HEK293 (cell line): ENCODE measurements around the gene IZUMO2.

ENCODE experiments used
- AEBP2 ChIP-seq: fragments of 450-650 bp; formaldehyde crosslinking; IDR thresholded peaks from 2 replicates; pipeline ENCODE4 v1.5.1; 2016; ENCODE audit warnings: missing biosample characterization, missing genetic modification characterization, borderline replicate concordance
- PRDM2 ChIP-seq: fragments of 450-650 bp; formaldehyde crosslinking; IDR thresholded peaks from 2 replicates; pipeline ENCODE4 v1.5.1; 2016; ENCODE audit warnings: missing biosample characterization, missing genetic modification characterization, borderline replicate concordance
- SP3 ChIP-seq: fragments of 450-650 bp; formaldehyde crosslinking; IDR thresholded peaks from 2 replicates; pipeline ENCODE4 v1.5.1; 2016; ENCODE audit warnings: missing biosample characterization, missing genetic modification characterization
- TCF7L2 ChIP-seq: IDR thresholded peaks from 2 replicates; pipeline ENCODE4 v1.6.1; 2011; ENCODE audit warnings: low read depth, mild to moderate bottlenecking, inconsistent platforms, low read length, moderate library complexity, borderline replicate concordance
- WT1 ChIP-seq: fragments of 450-650 bp; formaldehyde crosslinking; IDR thresholded peaks from 2 replicates; pipeline ENCODE4 v1.5.1; 2016; ENCODE audit warnings: missing biosample characterization, missing genetic modification characterization
- ZBTB10 ChIP-seq: fragments of 450-650 bp; formaldehyde crosslinking; IDR thresholded peaks from 2 replicates; pipeline ENCODE4 v1.5.1; 2016; ENCODE audit warnings: missing biosample characterization, missing genetic modification characterization
- ZFP69B ChIP-seq: fragments of 450-650 bp; formaldehyde crosslinking; IDR thresholded peaks from 2 replicates; pipeline ENCODE4 v1.5.1; 2016; ENCODE audit warnings: missing biosample characterization, missing genetic modification characterization
- ZNF169 ChIP-seq: fragments of 450-650 bp; formaldehyde crosslinking; IDR thresholded peaks from 2 replicates; pipeline ENCODE4 v1.5.1; 2016; ENCODE audit warnings: missing biosample characterization, missing genetic modification characterization
- ZNF184 ChIP-seq: fragments of 450-650 bp; IDR thresholded peaks from 2 replicates; pipeline ENCODE4 v1.5.1; 2018; ENCODE audit warnings: missing biosample characterization, mild to moderate bottlenecking, missing genetic modification characterization
- ZNF26 ChIP-seq: fragments of 450-650 bp; formaldehyde crosslinking; IDR thresholded peaks from 2 replicates; pipeline ENCODE4 v1.5.1; 2016; ENCODE audit warnings: missing biosample characterization, missing genetic modification characterization
- ZNF354C ChIP-seq: fragments of 450-650 bp; formaldehyde crosslinking; IDR thresholded peaks from 2 replicates; pipeline ENCODE4 v1.5.1; 2016; ENCODE audit warnings: missing biosample characterization, missing genetic modification characterization, low read depth, borderline replicate concordance
- ZNF473 ChIP-seq: fragments of 450-650 bp; formaldehyde crosslinking; IDR thresholded peaks from 2 replicates; pipeline ENCODE4 v1.5.1; 2017; ENCODE audit warnings: missing biosample characterization, missing genetic modification characterization
- ZNF48 ChIP-seq: fragments of 450-650 bp; formaldehyde crosslinking; IDR thresholded peaks from 2 replicates; pipeline ENCODE4 v1.5.1; 2016; ENCODE audit warnings: missing biosample characterization, missing genetic modification characterization
- ZNF529 ChIP-seq: fragments of 450-650 bp; formaldehyde crosslinking; IDR thresholded peaks from 2 replicates; pipeline ENCODE4 v1.5.1; 2017; ENCODE audit warnings: missing genetic modification characterization, missing biosample characterization; ENCODE audit not compliant: insufficient replicate concordance
- ZNF561 ChIP-seq: fragments of 450-650 bp; IDR thresholded peaks from 2 replicates; pipeline ENCODE4 v1.5.1; 2018; ENCODE audit warnings: missing biosample characterization, missing genetic modification characterization, borderline replicate concordance
- ZNF610 ChIP-seq: fragments of 450-650 bp; formaldehyde crosslinking; IDR thresholded peaks from 2 replicates; pipeline ENCODE4 v1.5.1; 2016; ENCODE audit warnings: missing biosample characterization, missing genetic modification characterization, borderline replicate concordance
- ZNF626 ChIP-seq: fragments of 450-650 bp; sonication (Bioruptor Pico); formaldehyde crosslinking; IDR thresholded peaks from 2 replicates; pipeline ENCODE4 v1.5.1; 2018; ENCODE audit warnings: missing biosample characterization, missing genetic modification characterization, inconsistent platforms
- ZNF629 ChIP-seq: fragments of 450-650 bp; formaldehyde crosslinking; IDR thresholded peaks from 2 replicates; pipeline ENCODE4 v1.5.1; 2017; ENCODE audit warnings: missing biosample characterization, missing genetic modification characterization
- ZNF843 ChIP-seq: fragments of 450-650 bp; formaldehyde crosslinking; IDR thresholded peaks from 2 replicates; pipeline ENCODE4 v1.5.1; 2016; ENCODE audit warnings: missing biosample characterization, missing genetic modification characterization
- TF ChIP-seq, protein P1 (sequence below): fragments of 450-650 bp; formaldehyde crosslinking; IDR thresholded peaks from 2 replicates; pipeline ENCODE4 v1.5.1; 2017; ENCODE audit warnings: missing biosample characterization, missing genetic modification characterization
- TF ChIP-seq, protein P2 (sequence below): fragments of 450-650 bp; formaldehyde crosslinking; IDR thresholded peaks from 2 replicates; pipeline ENCODE4; 2016; ENCODE audit warnings: missing biosample characterization, missing genetic modification characterization
- TF ChIP-seq, protein P3 (sequence below): fragments of 450-650 bp; formaldehyde crosslinking; IDR thresholded peaks from 2 replicates; pipeline ENCODE4 v1.5.1; 2016; ENCODE audit warnings: missing biosample characterization, missing genetic modification characterization

The IZUMO2 gene

DNA sequence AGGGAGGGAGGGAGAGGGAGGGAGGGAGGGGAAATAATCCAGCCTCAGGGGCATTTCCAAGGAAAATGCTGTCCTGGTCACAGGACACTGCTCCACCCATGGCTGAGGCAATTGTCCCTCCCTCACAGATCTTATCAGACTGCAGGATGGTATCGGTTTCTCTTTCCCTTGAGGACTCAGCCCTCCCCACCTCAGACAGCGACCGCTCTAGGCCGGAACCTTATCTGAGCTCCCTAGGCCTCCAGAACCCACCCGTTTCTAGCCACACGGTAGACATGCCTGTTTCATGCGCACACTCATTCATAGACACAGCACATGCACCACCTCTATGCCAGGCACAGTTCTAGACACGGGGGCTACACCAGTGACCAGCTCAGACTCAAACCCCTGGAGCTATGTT, 10.0 kb upstream of the IZUMO2 start (continued):
- TF ChIP-seq ZNF169 (tag by site-specific recombination): no peak
- TF ChIP-seq ZNF843 (tag by site-specific recombination): no peak
- TF ChIP-seq, protein P1, sequence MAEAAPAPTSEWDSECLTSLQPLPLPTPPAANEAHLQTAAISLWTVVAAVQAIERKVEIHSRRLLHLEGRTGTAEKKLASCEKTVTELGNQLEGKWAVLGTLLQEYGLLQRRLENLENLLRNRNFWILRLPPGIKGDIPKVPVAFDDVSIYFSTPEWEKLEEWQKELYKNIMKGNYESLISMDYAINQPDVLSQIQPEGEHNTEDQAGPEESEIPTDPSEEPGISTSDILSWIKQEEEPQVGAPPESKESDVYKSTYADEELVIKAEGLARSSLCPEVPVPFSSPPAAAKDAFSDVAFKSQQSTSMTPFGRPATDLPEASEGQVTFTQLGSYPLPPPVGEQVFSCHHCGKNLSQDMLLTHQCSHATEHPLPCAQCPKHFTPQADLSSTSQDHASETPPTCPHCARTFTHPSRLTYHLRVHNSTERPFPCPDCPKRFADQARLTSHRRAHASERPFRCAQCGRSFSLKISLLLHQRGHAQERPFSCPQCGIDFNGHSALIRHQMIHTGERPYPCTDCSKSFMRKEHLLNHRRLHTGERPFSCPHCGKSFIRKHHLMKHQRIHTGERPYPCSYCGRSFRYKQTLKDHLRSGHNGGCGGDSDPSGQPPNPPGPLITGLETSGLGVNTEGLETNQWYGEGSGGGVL (tag by site-specific recombination): peak; percentile 64
- TF ChIP-seq TCF7L2: no peak
- TF ChIP-seq ZNF48 (tag by site-specific recombination): no peak
- TF ChIP-seq ZNF26 (tag by site-specific recombination): no peak
- no peak for TF ChIP-seq PRDM2 (tag by site-specific recombination)
- TF ChIP-seq ZNF626 (tag by site-specific recombination): no peak
- no peak for TF ChIP-seq ZNF529 (tag by site-specific recombination)
- TF ChIP-seq, protein P2, sequence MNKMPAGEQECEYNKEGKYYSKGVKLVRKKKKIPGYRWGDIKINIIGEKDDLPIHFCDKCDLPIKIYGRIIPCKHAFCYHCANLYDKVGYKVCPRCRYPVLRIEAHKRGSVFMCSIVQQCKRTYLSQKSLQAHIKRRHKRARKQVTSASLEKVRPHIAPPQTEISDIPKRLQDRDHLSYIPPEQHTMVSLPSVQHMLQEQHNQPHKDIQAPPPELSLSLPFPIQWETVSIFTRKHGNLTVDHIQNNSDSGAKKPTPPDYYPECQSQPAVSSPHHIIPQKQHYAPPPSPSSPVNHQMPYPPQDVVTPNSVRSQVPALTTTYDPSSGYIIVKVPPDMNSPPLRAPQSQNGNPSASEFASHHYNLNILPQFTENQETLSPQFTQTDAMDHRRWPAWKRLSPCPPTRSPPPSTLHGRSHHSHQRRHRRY (tag by site-specific recombination): no peak
- 0 out of 2 replicates have a peak, but pooled peaks have one; percentile 20 for TF ChIP-seq SP3 (tag by site-specific recombination)
- 0 out of 2 replicates have a peak, but pooled peaks have one; percentile 46 for TF ChIP-seq WT1 (tag by site-specific recombination)
- TF ChIP-seq ZNF354C: no peak
- TF ChIP-seq, protein P3, sequence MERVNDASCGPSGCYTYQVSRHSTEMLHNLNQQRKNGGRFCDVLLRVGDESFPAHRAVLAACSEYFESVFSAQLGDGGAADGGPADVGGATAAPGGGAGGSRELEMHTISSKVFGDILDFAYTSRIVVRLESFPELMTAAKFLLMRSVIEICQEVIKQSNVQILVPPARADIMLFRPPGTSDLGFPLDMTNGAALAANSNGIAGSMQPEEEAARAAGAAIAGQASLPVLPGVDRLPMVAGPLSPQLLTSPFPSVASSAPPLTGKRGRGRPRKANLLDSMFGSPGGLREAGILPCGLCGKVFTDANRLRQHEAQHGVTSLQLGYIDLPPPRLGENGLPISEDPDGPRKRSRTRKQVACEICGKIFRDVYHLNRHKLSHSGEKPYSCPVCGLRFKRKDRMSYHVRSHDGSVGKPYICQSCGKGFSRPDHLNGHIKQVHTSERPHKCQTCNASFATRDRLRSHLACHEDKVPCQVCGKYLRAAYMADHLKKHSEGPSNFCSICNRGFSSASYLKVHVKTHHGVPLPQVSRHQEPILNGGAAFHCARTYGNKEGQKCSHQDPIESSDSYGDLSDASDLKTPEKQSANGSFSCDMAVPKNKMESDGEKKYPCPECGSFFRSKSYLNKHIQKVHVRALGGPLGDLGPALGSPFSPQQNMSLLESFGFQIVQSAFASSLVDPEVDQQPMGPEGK (tag by site-specific recombination): peak; percentile 41; the same call in 1 of the 2 replicates
- TF ChIP-seq ZNF629 (tag by site-specific recombination): no peak
- no peak for TF ChIP-seq ZNF184
- no peak for TF ChIP-seq ZFP69B (tag by site-specific recombination)
- no peak for TF ChIP-seq ZNF561 (tag by site-specific recombination)
- no peak for TF ChIP-seq ZBTB10 (tag by site-specific recombination)
- no peak for TF ChIP-seq AEBP2 (tag by site-specific recombination)
- no peak for TF ChIP-seq ZNF610 (tag by site-specific recombination)
- TF ChIP-seq ZNF473 (tag by site-specific recombination): no peak
